Pulmonary artery endothelial cell (primary cell): Measurements from ENCODE around the gene PSAP. TPM values are rescaled to one million over a fixed set of nuclear protein-coding genes. Genes with fewer than 3 reads are reported as not detected.
A peak's percentile ranks its signal among the peaks of the same experiment; 100 is the strongest.
"Not testable (repeated sequence)": the region's sequence is repeated elsewhere in the genome, so short reads cannot be mapped to it uniquely, and the experiment has no call there.

Source experiments
- DNase-seq: peaks from one replicate; pipeline ENCODE4 v3.0.0-alpha.2; 2011; ENCODE audit warnings: low read depth, low spot score
- total RNA-seq: library from RNA; depleted of rRNA; stranded (reverse); fragments of >200 nt; gene quantifications from 2 replicates; pipeline ENCODE4 v1.2.3, GENCODE V29; 2014

PSAP gene
- total RNA-seq, 1 donor from 2014 or later = 790 TPM

- not testable (repeated sequence) for DNase-seq
Measured at GRCh38 chr10:71874680-71875354, 23.8 kb upstream of the PSAP start.

DNA sequence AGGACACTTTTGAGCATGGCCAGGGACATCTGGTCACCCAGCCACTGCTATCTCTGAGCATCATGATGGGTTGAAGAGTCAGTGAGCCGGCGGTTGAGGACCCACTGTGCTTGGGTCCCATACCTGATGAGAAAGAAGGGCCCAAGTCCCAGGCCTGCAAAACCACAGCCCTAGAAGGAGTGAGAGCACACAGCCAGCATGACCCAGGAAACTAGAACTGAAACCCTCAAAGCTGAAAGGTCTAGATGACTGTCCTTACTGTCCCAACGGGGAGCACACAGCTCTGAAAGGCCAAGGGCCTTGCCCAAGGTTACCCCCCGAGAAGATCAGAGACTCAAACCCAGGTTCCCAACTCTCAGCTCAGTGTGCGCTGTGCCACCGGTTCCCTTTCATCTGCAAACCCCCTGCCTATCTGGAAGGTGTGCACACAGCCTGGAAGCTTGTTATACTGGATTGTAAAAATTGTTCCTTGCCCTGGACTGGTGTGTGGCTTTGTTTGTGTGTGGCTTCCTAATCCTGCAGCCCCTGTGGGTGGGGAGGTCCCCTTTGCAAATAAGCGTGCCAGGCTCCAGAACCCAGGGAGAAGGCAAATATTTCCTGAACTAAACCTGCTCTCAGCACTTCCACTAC lies 22.6 kb upstream of the PSAP start:
- DNase-seq = no peak

GRCh38 chr10:71869601-71870000 lies 18.6 kb upstream of the PSAP start:
- not testable (repeated sequence) for DNase-seq

DNA sequence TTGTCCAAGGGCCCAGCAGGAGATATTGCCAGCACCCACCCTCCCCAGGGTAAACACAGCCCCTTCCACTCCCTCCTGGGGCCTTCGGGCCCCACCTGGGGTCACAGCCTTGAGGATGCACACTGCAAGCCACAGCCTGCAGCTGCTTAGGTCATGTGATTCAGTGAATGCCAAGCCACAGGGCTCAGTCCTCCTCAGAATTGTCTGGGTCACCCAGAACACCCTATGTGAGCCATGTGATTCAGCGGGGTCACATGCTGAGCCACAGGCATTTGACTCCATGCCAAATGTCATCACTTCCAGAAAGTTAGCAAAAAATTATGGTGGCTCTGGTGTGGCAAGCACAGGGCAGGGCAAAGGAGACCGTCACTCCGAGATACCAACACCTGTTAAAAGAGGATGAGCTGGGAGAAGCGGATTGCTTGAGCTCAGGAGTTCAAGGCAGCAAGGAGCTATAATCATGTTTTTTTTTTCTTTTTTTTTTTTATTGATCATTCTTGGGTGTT lies 17.2 kb upstream of the PSAP start:
- DNase-seq = no peak

- DNase-seq = no peak
Measured at GRCh38 chr10:71865561-71866041, 14.6 kb upstream of the PSAP start.

DNA sequence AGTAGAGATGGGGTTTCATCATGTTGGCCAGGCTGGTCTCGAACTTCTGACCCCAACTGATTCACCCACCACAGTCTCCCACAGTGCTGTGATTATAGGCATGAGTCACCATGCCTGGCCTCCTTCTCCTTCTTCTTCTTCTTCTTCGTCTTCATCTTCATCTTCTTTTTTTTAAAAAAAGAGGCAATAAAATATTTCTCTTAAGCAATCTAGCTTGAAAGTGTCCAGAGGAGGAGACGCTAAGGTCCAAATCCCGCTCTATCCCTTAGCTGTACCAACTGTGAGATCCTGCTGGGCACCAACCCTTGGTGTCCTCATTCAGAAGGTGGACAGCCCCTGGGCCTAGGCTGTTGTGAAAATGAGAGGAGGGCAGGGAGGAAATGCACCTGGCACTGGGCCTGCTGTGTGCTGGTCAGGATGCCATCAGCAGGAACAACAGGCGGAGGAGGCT lies 13.9 kb upstream of the PSAP start:
- no peak for DNase-seq

GRCh38 chr10:71863203-71863602 lies 12.2 kb upstream of the PSAP start:
- no peak for DNase-seq

DNA sequence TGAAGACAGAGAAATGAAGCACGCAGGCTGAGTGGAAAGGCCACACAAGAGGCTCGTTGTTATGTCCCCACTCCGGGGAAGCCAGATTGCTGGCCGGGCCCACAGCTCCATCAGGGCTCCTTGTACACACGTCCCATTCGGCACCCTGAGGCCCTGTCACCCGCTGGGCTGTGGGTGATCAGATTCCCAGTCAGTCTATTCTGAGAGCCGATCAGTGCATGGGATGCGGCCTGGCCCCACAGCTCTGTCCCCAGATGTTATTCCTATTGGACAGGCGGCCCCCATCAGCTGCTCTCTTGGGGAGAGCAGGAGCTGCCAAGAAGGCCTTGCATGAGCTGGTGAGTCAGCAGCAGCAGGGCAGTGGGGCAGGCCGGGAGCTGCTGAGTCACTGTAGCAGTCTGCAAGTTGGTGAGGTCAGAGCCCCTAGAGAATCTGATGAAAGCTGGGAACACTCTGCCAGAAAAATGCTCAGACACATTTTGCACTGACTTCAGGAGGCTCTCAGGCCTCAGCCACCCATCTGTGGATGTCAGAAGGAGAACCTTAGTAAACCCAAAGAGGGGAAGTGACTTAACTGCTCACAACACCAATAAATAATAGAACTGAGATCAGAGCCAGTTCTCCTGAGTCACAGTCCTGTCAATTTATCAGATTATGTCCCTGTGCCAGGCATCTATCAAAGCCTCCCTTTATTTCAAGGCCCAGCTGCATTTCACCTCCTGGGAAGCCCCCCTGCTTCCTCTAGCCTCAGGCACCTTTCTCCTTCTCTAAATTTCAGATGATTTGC lies 9.4 kb upstream of the PSAP start:
- DNase-seq = peak; percentile 97

DNA sequence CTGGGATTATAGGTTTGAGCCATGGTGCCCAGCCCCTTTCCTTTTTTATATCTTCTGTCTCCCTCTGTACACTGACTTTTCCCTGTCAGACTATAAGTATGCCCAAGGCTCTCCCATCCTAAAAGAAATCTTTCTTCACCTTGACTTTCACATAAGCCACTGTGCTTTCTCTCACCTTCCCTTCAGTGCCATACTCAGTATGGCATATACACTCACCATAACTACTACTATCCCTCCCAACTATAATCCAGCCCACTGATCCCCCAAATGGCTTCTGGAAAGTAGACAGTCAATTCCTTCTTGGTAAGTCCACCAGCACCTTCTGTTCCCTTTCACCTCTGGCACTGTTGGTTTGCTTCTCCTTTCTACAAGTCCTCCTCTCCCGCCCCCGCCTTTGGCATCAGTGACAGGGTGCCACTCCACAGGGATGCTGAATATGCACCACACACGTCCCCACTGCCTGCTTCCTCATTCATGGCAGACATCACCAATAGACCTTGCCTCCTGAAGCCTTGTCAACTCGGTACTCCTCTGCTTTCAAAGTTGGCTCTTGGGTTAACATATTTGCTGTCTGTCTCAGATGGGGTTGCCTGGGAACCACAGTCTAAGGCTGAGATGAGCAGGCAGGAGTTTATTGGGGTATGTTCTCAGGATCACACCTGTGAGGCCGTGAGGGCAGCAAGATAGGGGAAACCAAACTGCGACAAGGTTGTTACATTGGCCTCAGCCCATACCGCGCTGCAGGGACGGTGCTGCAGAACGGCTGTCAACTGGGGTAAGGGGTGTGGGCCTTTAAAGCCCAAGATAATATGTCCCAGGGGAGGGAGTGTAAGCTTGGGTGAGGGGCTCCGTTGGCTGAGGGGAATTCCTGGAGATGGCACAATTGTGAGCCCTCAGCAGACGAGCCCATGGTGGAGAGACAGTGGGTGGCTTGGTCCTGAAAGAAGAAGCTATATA lies 7.2 kb upstream of the PSAP start:
- DNase-seq = no peak

DNA sequence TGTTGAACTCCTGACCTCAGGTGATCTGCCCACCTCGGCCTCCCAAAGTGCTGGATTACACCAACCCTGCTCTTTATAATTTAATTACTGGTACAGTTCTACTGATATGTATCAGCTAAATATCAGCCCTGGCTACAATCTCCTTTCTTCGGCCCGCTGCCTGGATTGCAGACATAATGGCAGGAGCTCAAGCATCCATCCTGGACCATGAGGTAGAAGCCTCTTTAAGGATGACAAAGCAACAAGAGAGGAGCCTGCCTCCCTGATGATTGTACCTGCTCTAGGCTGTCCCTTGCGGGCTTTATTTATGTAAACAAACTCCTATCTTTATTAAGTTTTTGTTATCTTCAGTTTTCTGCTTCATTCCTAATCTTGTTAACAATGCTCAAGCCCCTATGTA lies 5.6 kb upstream of the PSAP start:
- DNase-seq = no peak

GRCh38 chr10:71854031-71854430 lies 3.0 kb upstream of the PSAP start:
- DNase-seq = no peak

GRCh38 chr10:71852355-71852937 lies 1.4 kb upstream of the PSAP start:
- no peak for DNase-seq

DNA sequence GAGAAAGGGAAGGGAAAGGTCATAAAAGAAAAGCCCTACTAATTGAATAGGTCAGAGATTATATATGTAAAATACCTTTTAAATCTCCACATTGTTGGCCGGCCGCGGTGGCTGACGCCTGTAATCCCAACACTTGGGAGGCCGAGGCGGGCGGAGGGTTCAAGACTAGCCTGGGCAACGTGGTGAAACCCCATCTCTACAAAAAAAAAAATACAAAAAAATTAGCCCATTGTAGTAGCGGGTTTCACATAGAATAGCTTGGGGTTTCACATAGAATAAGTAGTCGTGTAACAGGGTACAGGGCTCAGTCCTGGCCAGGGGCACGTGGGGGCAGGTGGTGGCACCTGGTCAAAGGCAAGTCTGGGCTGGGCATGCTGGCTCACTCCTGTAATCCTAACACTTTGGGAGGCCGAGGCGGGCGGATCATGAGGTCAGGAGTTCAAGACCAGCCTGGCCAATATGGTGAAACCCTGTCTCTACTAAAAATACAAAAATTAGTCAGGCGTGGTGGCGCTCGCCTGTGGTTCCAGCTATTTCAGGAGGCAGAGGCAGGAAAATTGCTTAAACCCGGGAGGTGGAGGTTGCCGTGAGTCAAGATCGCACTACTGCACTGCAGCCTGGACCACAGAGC lies 529 bp upstream of the PSAP start:
- not testable (repeated sequence) for DNase-seq

DNA sequence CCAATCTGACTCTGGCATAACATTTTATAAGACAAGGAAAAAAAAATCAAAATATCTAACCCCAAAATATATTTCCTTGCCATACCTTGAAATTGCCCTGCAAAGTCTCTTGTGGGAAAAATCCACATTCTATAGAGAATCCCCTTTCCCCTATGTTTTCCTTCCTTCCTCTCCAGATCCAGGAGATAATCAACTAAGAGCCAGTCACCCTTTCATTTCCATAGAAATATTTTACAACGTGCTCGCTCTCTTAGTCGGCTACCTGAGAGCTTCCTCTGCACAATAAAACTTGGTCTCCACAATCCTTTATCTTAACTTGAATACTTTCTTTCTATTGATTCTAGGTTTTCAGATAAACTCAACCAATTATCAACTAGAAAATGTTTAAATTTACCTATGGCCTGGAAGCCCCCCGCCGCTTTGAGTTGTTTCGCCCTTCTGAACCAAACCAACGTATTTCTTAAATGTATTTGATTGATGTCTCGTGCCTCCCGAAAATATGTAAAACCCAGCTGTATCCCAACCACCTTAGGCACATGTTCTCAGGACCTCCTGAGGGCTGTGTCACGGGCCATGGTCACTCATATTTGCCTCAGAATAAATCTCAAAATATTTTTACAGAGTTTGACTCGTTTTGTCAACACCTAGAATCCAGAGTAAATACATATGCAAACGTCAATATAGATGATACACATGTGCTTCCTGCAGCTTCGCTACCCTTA lies 869 bp downstream of the PSAP start:
- DNase-seq = no peak

- DNase-seq = no peak
Measured at GRCh38 chr10:71849461-71849908, 1.6 kb downstream of the PSAP start.

DNA sequence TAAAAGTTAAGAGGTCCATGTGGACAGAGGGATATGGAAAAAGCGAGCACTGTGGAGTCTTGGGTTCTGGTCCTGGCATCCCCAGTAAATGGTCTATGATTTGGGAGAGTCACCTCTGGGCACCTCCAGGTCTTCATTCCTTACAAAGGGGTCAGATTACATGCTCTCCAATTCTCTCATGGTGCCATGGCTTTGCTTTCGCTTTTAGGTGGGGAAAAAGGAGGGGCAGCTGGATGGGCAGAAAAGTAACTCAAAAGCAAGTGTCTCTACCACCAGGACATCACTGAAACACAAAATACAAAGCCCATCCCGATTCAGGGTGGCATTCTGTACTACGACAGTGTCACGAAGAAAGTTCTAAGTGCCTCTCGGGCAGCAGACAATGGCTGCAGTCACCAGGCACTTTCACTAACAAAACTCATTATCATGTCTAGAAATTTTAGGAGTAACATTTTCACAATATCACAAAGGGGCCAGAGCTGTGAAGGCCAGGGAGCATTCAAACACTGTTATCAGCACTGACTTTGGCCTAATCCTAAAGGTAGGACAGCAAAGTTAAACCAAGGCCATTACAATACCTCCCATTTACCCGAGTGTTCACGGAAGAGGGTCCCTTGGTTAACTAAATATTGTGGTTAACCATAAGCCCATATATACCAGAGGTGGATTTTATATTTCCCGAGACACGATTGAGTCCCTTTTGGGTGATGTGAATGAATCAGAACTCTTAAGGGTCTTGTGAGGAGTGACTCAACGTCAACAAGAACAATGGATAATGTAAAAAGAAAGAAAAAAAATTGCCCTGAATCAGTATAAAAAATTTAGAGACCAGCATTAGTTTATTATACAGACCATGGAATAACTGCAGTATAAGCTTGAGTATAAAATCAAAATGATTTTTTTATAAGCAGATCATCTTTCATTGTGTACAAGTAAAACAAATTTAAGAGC lies 2.5 kb downstream of the PSAP start:
- no peak for DNase-seq

DNA sequence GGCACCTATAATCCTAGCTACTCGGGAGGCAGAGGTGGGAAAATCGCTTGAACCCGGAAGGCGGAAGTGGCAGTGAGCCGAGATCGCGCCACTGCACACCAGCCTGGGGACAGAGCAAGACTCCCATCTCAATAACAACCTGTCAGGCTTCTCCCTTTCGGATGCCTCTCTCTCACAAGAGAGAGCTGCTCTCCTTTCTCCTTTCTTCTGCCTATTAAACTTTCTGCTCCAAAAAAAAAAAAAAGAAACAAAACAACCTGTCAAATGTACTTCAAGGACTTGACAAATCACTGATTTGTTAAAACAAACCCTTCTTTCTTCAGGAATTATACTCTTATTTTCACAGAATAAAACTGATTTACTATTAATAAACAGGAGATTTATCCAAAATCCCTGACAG lies 3.6 kb downstream of the PSAP start:
- DNase-seq = no peak

- no peak for DNase-seq
Measured at GRCh38 chr10:71846816-71847215, 4.2 kb downstream of the PSAP start.
